HepG2 (cell line): ENCODE data around the gene ANKRD10. TPM values are rescaled to one million over a fixed set of nuclear protein-coding genes. Genes with fewer than 3 reads are reported as not detected.

Experiments used
- CCDC6 ChIP-seq: sonication (generic); formaldehyde crosslinking; IDR thresholded peaks from 2 replicates; pipeline ENCODE4 v1.8.1; 2022; ENCODE audit warnings: mild to moderate bottlenecking, missing genetic modification reagents, moderate library complexity
- KDM3A ChIP-seq: IDR thresholded peaks from 2 replicates; pipeline ENCODE4 v1.6.1; 2018; ENCODE audit warnings: low read depth, missing compliant biosample characterization
- MEIS2 ChIP-seq: sonication (generic); formaldehyde crosslinking; IDR thresholded peaks from 2 replicates; pipeline ENCODE4 v1.9.0; 2021; ENCODE audit warnings: mild to moderate bottlenecking, missing genetic modification reagents
- PCBP2 ChIP-seq: fragments of 200-400 bp; formaldehyde crosslinking; optimal IDR thresholded peaks from 2 replicates; pipeline ENCODE3; 2018; ENCODE audit warnings: low read length, low read depth; ENCODE audit not compliant: poor library complexity, severe bottlenecking
- SMAD1 ChIP-seq: sonication (generic); formaldehyde crosslinking; IDR thresholded peaks from 2 replicates; pipeline ENCODE4 v1.4.0; 2020; ENCODE audit warnings: missing genetic modification reagents, low read depth, mild to moderate bottlenecking, borderline replicate concordance
- SP1 ChIP-seq, 2 experiments: fragments of 450-650 bp in 1 of 2; sonication (generic) in 1 of 2; formaldehyde crosslinking in 1 of 2; IDR thresholded peaks; 2 replicates each; pipeline versions ENCODE4 v1.4.0 to v1.6.1; 2016 to 2020; ENCODE audit warnings: missing genetic modification reagents in 1 of 2
- ZNF205 ChIP-seq: IDR thresholded peaks from 2 replicates; pipeline ENCODE4 v1.6.1; 2018; ENCODE audit warnings: missing biosample characterization, missing genetic modification reagents
- ZNF253 ChIP-seq: sonication (generic); formaldehyde crosslinking; IDR thresholded peaks from 2 replicates; pipeline ENCODE4 v1.8.0; 2022; ENCODE audit warnings: mild to moderate bottlenecking, missing genetic modification reagents, borderline replicate concordance
- ZNF547 ChIP-seq: sonication (generic); formaldehyde crosslinking; IDR thresholded peaks from 2 replicates; pipeline ENCODE4 v1.5.1; 2020; ENCODE audit warnings: mild to moderate bottlenecking, missing genetic modification reagents
- ZNF605 ChIP-seq: sonication (generic); formaldehyde crosslinking; IDR thresholded peaks from 2 replicates; pipeline ENCODE4 v1.8.0; 2022; ENCODE audit warnings: mild to moderate bottlenecking, missing genetic modification reagents
- ZNF703 ChIP-seq: sonication (generic); formaldehyde crosslinking; IDR thresholded peaks from 2 replicates; pipeline ENCODE4 v1.5.1; 2020; ENCODE audit warnings: missing genetic modification reagents, mild to moderate bottlenecking, moderate library complexity, borderline replicate concordance
- ZNF75D ChIP-seq: sonication (generic); formaldehyde crosslinking; IDR thresholded peaks from 2 replicates; pipeline ENCODE4 v1.8.1; 2023; ENCODE audit warnings: missing genetic modification reagents, mild to moderate bottlenecking, borderline replicate concordance
- ZSCAN21 ChIP-seq: sonication (generic); formaldehyde crosslinking; IDR thresholded peaks from 2 replicates; pipeline ENCODE4 v1.8.0; 2022; ENCODE audit warnings: mild to moderate bottlenecking, missing genetic modification reagents, moderate library complexity, borderline replicate concordance
- polyA plus RNA-seq, 8 experiments: library from polyadenylated mRNA; depleted of rRNA in 3 of 8; stranded (reverse) in 7 of 8; unstranded in 1 of 8; fragments of >200 nt; fragmentation: Illumina TruSeq in 4 of 8; extraction: Trizol in 4 of 8; gene quantifications; 2 replicates each; pipeline versions ENCODE4 v1.2.1 to v1.2.3, GENCODE V29; 2011 to 2016; ENCODE audit warnings: low read depth in 4 of 8, missing spikeins in 1 of 8, mixed read lengths in 1 of 8; ENCODE audit not compliant: insufficient read depth in 1 of 8
- total RNA-seq, 5 experiments: library from RNA; depleted of rRNA; stranded (reverse); fragments of >200 nt; fragmentation: Illumina TruSeq; extraction: Trizol; gene quantifications; 2 replicates each; pipeline ENCODE4 v1.2.3, GENCODE V29; 2016; ENCODE audit warnings: low read depth in 1 of 5
- TF ChIP-seq, protein P1 (sequence below): sonication (generic); formaldehyde crosslinking; IDR thresholded peaks from 2 replicates; pipeline ENCODE4 v1.5.0; 2020; ENCODE audit warnings: mild to moderate bottlenecking, low read depth, missing genetic modification reagents, borderline replicate concordance
- TF ChIP-seq, protein P2 (sequence below): sonication (generic); formaldehyde crosslinking; IDR thresholded peaks from 2 replicates; pipeline ENCODE4 v1.4.0; 2020; ENCODE audit warnings: mild to moderate bottlenecking, missing genetic modification reagents, borderline replicate concordance
- TF ChIP-seq, protein P3 (sequence below): sonication (generic); formaldehyde crosslinking; IDR thresholded peaks from 2 replicates; pipeline ENCODE4 v1.4.0; 2020; ENCODE audit warnings: missing genetic modification reagents
- TF ChIP-seq, protein P4 (sequence below): sonication (generic); formaldehyde crosslinking; IDR thresholded peaks from 2 replicates; pipeline ENCODE4 v1.8.0; 2022; ENCODE audit warnings: missing genetic modification reagents, low read depth, mild to moderate bottlenecking, borderline replicate concordance

ANKRD10 gene
- total and polyA plus RNA-seq, 2 of the 13 experiments (the other 11 are each of a cell fraction or from before 2014, with no cell fraction given), result 108 to 115 TPM

DNA sequence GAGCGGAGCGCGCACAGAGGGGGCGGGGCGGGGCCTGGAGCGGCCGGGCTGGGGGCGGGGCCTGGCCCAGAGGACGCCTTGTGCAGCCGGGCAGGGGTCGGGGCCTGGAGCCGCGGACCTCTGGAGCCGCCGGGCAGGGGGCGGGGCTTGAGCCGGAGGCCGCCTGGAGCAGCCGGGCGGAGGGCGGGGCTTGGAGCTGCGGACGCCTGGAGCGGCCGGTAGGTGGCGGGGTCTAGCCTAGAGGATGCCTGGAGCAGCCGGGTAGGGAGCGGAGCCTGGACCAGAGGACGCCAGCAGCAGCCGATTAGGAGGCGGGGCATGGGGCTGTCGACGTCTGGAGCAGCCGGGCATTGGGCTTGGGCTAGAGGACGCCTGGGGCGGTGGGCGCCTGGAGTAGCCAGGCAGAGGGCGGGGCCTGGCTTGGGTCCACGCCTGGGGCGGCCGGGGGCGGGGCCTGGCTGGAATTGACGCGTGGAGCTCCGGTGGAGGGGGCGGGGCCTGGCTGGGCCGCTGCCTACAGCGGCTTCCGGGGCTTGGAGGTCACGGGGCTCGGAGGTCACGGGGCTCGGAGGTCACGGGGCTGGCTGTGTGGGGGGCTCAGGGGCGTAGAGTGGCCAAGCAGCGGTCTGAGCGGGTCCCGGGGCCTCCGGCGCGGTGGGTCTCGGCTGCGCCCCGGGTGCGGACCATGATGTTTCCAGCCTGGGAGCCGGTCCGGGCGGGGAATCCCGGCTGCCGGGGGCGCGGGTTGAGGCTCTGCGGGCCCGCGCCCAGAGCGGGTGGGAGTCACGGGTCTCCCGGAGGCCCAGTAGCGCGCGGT is at the start of gene ANKRD10 (continued):
- no peak for TF ChIP-seq ZNF205 (CRISPR knock-in tag)
- no peak for TF ChIP-seq PCBP2
- no peak for TF ChIP-seq ZNF253 (CRISPR knock-in tag)
- 0 out of 2 replicates have a peak, but pooled peaks have one; percentile 28 for TF ChIP-seq ZSCAN21 (CRISPR knock-in tag)
- TF ChIP-seq ZNF75D (CRISPR knock-in tag), result no peak
- no peak for TF ChIP-seq ZNF547 (CRISPR knock-in tag)
- TF ChIP-seq SMAD1 (CRISPR knock-in tag), result no peak
- TF ChIP-seq, protein P1, sequence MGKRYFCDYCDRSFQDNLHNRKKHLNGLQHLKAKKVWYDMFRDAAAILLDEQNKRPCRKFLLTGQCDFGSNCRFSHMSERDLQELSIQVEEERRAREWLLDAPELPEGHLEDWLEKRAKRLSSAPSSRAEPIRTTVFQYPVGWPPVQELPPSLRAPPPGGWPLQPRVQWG, result no peak
- TF ChIP-seq SP1 (IDR thresholded peaks at IDR 0.05), result no peak
- peak; percentile 47 for TF ChIP-seq SP1 (CRISPR knock-in tag; IDR thresholded peaks at IDR 0.05)
- peak; percentile 23 for TF ChIP-seq CCDC6
- TF ChIP-seq MEIS2 (CRISPR knock-in tag), result no peak
- TF ChIP-seq, protein P2, sequence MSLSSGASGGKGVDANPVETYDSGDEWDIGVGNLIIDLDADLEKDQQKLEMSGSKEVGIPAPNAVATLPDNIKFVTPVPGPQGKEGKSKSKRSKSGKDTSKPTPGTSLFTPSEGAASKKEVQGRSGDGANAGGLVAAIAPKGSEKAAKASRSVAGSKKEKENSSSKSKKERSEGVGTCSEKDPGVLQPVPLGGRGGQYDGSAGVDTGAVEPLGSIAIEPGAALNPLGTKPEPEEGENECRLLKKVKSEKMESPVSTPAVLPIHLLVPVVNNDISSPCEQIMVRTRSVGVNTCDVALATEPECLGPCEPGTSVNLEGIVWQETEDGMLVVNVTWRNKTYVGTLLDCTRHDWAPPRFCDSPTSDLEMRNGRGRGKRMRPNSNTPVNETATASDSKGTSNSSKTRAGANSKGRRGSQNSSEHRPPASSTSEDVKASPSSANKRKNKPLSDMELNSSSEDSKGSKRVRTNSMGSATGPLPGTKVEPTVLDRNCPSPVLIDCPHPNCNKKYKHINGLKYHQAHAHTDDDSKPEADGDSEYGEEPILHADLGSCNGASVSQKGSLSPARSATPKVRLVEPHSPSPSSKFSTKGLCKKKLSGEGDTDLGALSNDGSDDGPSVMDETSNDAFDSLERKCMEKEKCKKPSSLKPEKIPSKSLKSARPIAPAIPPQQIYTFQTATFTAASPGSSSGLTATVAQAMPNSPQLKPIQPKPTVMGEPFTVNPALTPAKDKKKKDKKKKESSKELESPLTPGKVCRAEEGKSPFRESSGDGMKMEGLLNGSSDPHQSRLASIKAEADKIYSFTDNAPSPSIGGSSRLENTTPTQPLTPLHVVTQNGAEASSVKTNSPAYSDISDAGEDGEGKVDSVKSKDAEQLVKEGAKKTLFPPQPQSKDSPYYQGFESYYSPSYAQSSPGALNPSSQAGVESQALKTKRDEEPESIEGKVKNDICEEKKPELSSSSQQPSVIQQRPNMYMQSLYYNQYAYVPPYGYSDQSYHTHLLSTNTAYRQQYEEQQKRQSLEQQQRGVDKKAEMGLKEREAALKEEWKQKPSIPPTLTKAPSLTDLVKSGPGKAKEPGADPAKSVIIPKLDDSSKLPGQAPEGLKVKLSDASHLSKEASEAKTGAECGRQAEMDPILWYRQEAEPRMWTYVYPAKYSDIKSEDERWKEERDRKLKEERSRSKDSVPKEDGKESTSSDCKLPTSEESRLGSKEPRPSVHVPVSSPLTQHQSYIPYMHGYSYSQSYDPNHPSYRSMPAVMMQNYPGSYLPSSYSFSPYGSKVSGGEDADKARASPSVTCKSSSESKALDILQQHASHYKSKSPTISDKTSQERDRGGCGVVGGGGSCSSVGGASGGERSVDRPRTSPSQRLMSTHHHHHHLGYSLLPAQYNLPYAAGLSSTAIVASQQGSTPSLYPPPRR, result no peak
- TF ChIP-seq, protein P3, sequence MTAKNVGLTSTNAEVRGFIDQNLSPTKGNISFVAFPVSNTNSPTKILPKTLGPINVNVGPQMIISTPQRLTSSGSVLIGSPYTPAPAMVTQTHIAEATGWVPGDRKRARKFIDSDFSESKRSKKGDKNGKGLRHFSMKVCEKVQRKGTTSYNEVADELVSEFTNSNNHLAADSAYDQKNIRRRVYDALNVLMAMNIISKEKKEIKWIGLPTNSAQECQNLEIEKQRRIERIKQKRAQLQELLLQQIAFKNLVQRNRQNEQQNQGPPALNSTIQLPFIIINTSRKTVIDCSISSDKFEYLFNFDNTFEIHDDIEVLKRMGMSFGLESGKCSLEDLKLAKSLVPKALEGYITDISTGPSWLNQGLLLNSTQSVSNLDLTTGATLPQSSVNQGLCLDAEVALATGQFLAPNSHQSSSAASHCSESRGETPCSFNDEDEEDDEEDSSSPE, result no peak
- TF ChIP-seq, protein P4, sequence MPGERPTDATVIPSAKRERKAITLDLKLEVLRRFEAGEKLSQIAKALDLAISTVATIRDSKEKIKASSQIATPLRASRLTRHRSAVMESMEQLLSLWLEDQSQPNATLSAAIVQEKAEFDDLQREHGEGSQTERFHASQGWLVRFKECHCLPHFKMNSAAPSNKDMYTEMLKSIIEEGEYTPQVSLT (CRISPR knock-in tag), result no peak
- 0 out of 2 replicates have a peak, but pooled peaks have one; percentile 42 for TF ChIP-seq ZNF605 (CRISPR knock-in tag)
- no peak for TF ChIP-seq KDM3A
- no peak for TF ChIP-seq ZNF703 (CRISPR knock-in tag)
